Measurements from ENCODE around the gene ZNF35.

The ZNF35 gene

DNA sequence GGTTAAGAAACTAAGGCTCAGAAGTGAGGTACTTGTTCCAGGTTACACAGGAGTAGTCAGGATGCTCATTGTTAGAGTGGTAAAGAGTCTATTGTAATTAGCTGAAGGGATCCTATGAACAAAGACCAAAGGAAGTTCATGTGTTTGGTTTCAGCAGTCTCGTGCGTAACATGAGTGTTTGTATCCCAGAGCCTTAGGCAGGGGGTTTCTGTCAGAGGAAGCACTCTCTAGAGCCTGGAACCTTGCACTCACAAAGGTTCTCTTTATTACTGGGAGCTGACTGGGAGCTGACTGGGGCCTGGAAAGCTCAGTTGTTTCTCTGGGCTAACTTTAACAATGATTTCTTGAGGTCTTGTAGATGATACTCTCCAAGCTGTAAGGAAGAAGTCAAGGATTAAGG lies 19.8 kb upstream of the ZNF35 start:
- Histone ChIP-seq H3K4me1 (peaks cover 5% of the 10 kb centered on the region), H3K27me3 (ENCODE audit: control insufficient read depth, insufficient read depth, low read length) (no peaks in the 10 kb centered on the region), H2AFZ (no peak overlapping the region), H3K36me3 (ENCODE audit: control insufficient read depth, insufficient read depth, low read length) (no peaks in the 10 kb centered on the region), H3K9me3 (ENCODE audit: control insufficient read depth, low read length) (no peaks in the 10 kb centered on the region), H3K4me3 (ENCODE audit: low read depth, low read length) (no peak overlapping the region), H3K9ac (no peak overlapping the region), H3K79me2 (peaks cover 32% of the 10 kb centered on the region), H3K4me2 (ENCODE audit: low read length) (no peak overlapping the region), H3K27ac (no peak overlapping the region)
- TF ChIP-seq, protein P1, sequence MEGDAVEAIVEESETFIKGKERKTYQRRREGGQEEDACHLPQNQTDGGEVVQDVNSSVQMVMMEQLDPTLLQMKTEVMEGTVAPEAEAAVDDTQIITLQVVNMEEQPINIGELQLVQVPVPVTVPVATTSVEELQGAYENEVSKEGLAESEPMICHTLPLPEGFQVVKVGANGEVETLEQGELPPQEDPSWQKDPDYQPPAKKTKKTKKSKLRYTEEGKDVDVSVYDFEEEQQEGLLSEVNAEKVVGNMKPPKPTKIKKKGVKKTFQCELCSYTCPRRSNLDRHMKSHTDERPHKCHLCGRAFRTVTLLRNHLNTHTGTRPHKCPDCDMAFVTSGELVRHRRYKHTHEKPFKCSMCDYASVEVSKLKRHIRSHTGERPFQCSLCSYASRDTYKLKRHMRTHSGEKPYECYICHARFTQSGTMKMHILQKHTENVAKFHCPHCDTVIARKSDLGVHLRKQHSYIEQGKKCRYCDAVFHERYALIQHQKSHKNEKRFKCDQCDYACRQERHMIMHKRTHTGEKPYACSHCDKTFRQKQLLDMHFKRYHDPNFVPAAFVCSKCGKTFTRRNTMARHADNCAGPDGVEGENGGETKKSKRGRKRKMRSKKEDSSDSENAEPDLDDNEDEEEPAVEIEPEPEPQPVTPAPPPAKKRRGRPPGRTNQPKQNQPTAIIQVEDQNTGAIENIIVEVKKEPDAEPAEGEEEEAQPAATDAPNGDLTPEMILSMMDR (IDR thresholded peaks at IDR 0.05), result no peak

DNA sequence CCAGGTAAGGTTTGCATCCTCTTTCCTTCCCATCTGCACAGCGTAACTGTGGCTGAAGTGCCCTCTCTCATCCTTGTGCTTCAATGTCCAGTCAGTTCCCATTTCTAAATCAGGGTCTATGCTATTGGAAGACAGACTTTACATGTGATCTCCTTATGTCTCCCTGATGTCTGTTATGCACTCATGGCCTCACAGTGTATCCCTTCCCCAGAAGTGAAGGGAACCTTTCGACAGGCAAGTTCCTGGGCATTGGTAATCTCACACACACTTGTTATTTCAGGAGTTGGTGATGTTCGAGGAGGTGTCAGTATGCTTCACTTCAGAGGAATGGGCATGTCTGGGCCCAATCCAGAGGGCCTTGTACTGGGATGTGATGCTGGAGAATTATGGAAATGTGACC lies 16.3 kb upstream of the ZNF35 start:
- no peak overlapping the region for H2AFZ ChIP-seq
- H3K27me3 ChIP-seq (ENCODE audit: control insufficient read depth, insufficient read depth, low read length), result no peaks in the 10 kb centered on the region
- H3K4me1 ChIP-seq, result no peaks in the 10 kb centered on the region
- no peak overlapping the region for H3K4me2 ChIP-seq (ENCODE audit: low read length)
- no peaks in the 10 kb centered on the region for H3K36me3 ChIP-seq (ENCODE audit: control insufficient read depth, insufficient read depth, low read length)
- H3K9ac ChIP-seq, result no peak overlapping the region
- no peaks in the 10 kb centered on the region for H3K9me3 ChIP-seq (ENCODE audit: control insufficient read depth, low read length)
- TF ChIP-seq, protein P1 (IDR thresholded peaks at IDR 0.05), result no peak
- H3K4me3 ChIP-seq (ENCODE audit: low read depth, low read length), result no peak overlapping the region
- no peak overlapping the region for H3K27ac ChIP-seq
- H3K79me2 ChIP-seq, result peaks cover 43% of the 10 kb centered on the region

DNA sequence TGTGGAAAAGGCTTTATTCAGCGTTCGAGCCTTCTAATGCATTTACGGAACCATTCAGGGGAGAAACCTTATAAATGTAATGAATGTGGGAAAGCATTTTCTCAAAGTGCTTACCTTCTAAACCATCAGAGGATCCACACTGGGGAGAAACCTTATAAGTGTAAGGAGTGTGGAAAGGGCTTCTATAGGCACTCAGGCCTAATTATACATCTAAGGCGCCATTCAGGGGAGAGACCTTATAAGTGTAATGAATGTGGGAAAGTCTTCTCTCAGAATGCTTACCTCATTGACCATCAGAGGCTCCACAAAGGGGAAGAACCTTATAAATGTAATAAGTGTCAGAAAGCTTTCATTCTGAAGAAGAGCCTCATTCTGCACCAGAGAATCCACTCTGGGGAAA lies 6.2 kb upstream of the ZNF35 start:
- Histone ChIP-seq H3K79me2 (peaks cover 28% of the 10 kb centered on the region), H3K36me3 (ENCODE audit: control insufficient read depth, insufficient read depth, low read length) (peaks cover 10% of the 10 kb centered on the region), H3K4me2 (ENCODE audit: low read length) (no peak overlapping the region), H3K27ac (no peak overlapping the region), H3K4me3 (ENCODE audit: low read depth, low read length) (no peak overlapping the region), H3K9ac (no peak overlapping the region), H3K9me3 (ENCODE audit: control insufficient read depth, low read length) (peaks cover 8% of the 10 kb centered on the region), H3K27me3 (ENCODE audit: control insufficient read depth, insufficient read depth, low read length) (no peaks in the 10 kb centered on the region), H2AFZ (no peak overlapping the region), H3K4me1 (no peaks in the 10 kb centered on the region)
- TF ChIP-seq, protein P1 (IDR thresholded peaks at IDR 0.05), result no peak

DNA sequence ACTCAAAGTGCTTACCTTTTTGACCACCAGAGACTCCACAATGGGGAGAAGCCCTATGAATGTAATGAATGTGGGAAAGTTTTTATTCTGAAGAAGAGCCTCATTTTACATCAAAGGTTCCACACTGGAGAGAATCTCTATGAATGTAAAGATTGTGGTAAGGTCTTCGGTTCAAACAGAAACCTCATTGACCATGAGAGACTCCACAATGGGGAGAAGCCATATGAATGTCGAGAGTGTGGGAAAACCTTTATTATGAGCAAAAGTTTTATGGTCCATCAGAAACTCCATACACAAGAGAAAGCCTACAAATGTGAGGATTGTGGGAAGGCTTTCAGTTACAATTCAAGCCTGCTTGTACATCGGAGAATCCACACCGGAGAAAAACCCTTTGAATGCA lies 5.5 kb upstream of the ZNF35 start:
- Histone ChIP-seq H3K27ac (no peak overlapping the region), H3K4me3 (ENCODE audit: low read depth, low read length) (no peak overlapping the region), H3K4me2 (ENCODE audit: low read length) (no peak overlapping the region), H3K79me2 (peaks cover 28% of the 10 kb centered on the region), H3K9ac (no peak overlapping the region), H3K4me1 (no peaks in the 10 kb centered on the region), H3K36me3 (ENCODE audit: control insufficient read depth, insufficient read depth, low read length) (peaks cover 10% of the 10 kb centered on the region), H3K9me3 (ENCODE audit: control insufficient read depth, low read length) (peaks cover 8% of the 10 kb centered on the region), H3K27me3 (ENCODE audit: control insufficient read depth, insufficient read depth, low read length) (no peaks in the 10 kb centered on the region), H2AFZ (no peak overlapping the region)
- TF ChIP-seq, protein P1 (IDR thresholded peaks at IDR 0.05), result no peak

DNA sequence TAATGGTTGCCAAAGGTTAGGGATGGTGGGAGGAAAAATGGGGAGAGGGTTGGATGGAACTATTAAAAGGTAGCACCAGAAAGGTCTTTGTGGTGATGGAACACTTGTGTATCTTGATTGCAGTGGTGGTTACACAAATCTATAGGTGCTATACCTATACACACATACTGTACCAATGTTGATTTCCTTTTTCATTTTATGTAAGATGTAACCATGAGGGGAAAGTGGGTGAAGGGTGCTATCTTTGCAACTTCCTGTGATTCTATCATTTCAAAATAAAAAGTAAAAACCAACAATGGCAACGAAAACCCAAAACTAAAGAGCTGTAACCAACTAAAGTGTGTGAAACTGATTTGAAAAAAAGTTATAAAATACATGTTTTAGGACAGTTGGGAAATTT lies 761 bp upstream of the ZNF35 start:
- no peak overlapping the region for H3K4me3 ChIP-seq (ENCODE audit: low read depth, low read length)
- H3K36me3 ChIP-seq (ENCODE audit: control insufficient read depth, insufficient read depth, low read length), result no peaks in the 10 kb centered on the region
- TF ChIP-seq, protein P1 (IDR thresholded peaks at IDR 0.05), result no peak
- H3K9me3 ChIP-seq (ENCODE audit: control insufficient read depth, low read length), result peaks cover 2% of the 10 kb centered on the region
- no peak overlapping the region for H3K4me2 ChIP-seq (ENCODE audit: low read length)
- no peaks in the 10 kb centered on the region for H3K27me3 ChIP-seq (ENCODE audit: control insufficient read depth, insufficient read depth, low read length)
- no peaks in the 10 kb centered on the region for H3K4me1 ChIP-seq
- H3K27ac ChIP-seq, result no peak overlapping the region
- H2AFZ ChIP-seq, result no peak overlapping the region
- peaks cover 5% of the 10 kb centered on the region for H3K79me2 ChIP-seq
- H3K9ac ChIP-seq, result no peak overlapping the region

Measured in parathyroid adenoma (tissue), 2 donors.